Measurements from ENCODE around the gene ZNF764.

Gene ZNF764

DNA sequence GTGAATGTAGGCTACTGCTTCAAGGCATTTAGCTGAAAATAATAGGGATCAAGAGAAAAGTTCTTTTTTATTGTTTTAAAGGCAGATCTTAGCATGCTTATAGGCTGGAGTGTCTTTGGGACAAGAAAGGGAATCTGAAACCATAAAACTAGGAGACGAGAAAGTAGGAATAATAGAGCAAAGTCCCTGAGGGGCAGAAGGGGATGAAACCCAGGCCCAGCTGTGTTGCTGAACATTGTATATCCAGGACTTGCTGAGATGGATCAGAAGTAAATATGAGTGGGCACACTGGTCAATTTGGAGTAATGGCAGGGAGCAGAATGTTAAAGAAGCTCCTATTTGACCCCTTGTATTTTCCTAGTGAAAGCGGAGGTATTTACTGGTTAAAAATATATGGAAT, 42.8 kb upstream of the ZNF764 start:
- TF ChIP-seq, protein P1, sequence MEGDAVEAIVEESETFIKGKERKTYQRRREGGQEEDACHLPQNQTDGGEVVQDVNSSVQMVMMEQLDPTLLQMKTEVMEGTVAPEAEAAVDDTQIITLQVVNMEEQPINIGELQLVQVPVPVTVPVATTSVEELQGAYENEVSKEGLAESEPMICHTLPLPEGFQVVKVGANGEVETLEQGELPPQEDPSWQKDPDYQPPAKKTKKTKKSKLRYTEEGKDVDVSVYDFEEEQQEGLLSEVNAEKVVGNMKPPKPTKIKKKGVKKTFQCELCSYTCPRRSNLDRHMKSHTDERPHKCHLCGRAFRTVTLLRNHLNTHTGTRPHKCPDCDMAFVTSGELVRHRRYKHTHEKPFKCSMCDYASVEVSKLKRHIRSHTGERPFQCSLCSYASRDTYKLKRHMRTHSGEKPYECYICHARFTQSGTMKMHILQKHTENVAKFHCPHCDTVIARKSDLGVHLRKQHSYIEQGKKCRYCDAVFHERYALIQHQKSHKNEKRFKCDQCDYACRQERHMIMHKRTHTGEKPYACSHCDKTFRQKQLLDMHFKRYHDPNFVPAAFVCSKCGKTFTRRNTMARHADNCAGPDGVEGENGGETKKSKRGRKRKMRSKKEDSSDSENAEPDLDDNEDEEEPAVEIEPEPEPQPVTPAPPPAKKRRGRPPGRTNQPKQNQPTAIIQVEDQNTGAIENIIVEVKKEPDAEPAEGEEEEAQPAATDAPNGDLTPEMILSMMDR (IDR thresholded peaks at IDR 0.05), result no peak

DNA sequence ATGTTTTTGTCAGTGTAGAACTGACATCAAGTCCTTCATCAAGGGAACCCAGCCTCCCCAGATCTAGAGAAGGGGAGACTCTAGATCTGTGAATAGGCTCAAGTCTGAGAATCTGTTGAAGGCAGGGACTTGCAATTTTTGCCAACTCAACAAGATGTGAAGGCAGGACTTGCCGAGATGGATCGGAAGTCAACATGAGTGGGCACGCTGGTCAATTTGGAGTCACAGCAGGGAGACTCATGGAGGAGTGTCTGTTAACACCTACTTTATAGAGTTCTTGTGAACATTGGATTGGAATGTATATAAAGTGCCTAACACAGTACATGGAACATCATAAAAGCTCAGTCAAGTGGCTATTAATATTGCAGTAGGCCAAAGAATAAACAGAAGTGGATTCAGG, 42.0 kb upstream of the ZNF764 start:
- TF ChIP-seq, protein P1 (IDR thresholded peaks at IDR 0.05), result no peak

DNA sequence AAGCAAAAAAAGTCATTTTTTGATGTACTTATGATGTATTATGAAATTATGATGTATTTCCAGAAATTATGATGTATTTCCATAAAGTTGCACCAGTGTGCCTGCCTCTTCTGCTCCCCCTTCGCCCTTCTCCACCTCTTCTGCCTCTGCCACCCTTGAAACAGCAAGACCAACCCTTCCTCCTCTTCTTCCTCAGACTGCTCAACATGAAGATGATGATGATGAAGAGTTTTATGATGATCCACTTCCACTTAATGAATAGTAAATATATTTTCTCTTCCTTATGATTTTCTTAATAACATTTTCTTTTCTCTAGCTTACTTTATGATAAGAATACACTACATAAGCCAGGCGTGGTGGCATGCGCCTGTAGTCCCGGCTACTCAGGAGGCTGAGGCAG, 34.7 kb upstream of the ZNF764 start:
- TF ChIP-seq, protein P1 (IDR thresholded peaks at IDR 0.05), result no peak

DNA sequence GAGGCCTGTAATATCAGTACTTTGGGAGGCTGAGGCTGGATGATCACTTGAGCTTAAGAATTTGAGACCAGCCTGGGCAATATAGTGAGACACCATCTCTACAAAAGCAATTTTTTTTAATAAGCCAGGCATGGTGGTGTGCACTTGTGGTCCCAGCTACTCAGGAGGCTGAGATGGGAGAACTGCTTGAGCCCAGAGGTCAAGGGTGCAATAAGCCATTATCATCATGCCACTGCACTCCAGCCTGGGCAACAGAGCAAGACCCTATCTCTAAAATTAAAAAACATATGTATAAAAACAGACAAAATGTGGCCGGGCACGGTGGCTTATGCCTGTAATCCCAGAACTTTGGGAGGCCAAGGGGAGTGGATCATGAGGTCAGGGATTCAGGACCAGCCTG, 30.5 kb upstream of the ZNF764 start:
- TF ChIP-seq, protein P1 (IDR thresholded peaks at IDR 0.05), result no peak

DNA sequence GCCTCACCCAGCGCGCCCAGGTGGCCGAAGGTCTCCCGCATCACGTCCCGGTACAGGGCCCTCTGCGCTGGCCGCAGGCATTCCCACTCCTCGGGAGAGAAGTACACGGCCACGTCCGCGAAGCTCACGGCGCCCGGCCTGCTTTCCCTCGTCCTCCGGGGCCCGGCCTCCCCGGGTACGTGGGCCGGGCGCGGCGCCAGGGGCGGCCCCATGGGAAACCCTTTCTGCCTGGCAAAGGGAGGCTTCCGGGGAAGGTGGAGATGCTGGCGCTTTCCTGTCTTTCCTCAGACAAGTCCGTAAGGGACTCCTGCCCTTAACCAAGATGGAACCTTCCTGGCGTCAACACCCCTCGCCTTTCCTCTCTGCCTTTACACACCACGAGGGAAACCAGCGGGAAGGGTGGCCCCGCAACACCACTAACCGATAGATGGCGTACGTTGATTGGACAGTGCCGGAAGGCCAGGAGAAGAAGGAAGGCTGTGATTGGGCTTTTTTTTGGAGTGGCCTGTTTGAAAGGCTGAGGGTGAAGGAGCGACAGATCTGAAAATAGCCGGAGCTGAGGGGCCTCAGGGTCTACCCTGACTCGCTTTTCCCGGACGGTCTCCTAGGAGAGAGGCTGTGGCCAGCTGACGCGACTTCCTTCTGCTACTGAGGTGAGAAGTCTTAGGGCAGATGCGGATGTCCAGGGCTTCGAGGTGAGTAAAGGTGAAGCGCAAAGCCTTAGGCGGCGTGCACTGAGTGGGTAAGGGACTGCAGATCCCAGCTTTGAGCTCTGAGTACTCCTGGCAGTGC, 27.4 kb upstream of the ZNF764 start, which contains the start of gene ZNF785:
TSS of gene ZNF785 (minus strand) at position 298 of the 792 bp plus-strand sequence. CDS start at position 212, 86 bp downstream.
- TF ChIP-seq, protein P1 (IDR thresholded peaks at IDR 0.05), result no peak

DNA sequence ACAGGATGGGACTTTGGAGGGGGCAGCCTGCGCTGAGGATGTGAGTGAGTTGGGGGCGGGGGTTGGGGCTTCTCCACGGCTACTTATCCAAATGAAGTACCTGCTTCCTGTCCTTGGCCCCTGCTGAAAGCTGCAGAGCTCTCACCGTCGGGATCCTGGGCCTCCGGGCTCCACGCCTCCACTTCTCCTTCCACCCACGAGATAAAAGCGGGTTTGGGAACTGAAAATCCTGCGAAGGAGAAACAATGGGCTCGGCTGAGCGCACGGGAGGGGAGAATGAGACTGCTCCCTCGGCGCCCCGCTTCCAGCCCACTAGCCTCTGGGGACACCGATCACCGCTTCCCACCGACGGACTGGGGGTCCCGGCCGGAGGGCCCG, 26.8 kb upstream of the ZNF764 start:
- TF ChIP-seq, protein P1 (IDR thresholded peaks at IDR 0.05), result no peak

DNA sequence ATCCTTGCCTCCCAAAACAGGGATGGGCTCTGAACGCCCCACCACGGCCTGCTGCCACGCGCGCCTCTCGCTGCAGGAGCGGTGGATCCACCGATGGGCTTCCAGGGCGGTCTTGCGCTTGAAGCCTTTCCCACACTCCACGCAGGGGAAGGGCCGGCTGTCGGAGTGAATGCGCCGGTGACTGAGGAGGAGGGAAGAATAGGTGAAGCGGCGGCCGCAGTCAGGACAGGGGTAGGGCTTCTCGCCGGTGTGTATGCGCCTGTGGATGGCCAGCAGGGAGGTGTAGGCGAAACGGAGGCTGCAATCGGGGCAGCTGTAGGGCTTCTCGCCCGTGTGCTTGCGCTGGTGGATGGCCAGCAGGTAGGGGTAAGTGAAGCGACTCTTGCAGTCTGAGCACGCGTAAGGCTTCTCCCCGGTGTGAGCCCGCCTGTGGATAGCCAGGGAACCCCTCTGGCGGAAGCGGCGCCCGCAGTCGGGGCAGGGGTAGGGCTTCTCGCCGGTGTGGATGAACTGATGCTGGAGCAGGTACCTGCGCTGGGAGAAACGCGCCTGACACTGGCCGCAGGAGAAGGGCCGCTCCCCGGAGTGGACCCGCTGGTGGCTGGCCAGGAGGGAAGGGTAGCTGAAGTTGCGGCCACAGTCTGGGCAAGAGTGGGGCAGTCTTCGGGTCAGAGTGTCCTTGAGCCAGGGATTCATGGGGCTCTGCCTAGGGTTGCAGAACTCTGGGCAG, 24.6 kb upstream of the ZNF764 start:
- TF ChIP-seq, protein P1 (IDR thresholded peaks at IDR 0.05), result no peak

All from LNCAP (cell line).